Measurements from ENCODE around the gene PITX3.
"Not testable (repeated sequence)": the region's sequence is repeated elsewhere in the genome, so short reads cannot be mapped to it uniquely, and the experiment has no call there.

PITX3 gene

DNA sequence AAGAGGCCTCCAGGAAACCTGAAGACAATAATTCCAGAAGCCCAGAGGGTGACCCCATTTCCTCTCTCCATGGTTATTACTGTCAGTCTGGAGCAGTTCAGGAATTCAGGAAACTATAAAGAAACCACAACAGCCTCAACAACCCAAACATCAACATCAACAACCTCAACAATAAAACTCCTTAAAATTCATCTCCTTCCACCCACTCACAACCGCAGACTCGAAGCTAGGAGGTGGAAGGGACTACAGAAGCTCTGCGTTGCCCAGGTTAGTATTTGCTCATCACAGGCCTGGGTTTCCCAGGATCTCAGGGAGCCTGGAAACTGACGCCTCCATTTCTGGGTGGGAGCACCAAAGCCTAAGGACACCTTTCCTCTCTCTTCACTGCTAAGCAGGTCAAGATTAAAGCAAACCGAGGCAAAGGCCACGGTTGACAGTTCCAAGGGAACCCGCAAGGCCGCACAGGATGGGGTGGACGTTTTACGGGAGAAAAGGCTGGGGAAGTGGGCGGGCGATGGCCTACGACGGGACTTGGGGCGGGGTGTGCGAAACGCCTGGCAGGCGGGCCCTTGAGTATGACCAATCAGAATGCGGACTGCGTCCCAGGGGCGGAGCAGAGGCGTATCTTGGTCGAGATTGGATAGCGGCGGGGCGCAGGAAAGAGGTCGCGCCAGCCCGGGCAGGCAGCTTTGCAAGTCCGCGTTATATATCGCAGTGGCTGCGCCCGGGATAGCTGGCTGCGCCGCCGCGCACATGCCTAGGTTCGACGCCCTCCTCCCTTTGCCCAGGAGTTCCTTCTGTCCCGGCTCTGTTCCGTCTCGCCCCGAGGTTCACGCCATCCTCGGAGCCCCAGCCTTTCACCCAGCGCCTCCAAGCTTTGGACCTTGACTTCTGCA, 15.4 kb downstream of the PITX3 start, which contains the start of gene ELOVL3:
Gene ELOVL3, plus strand, starts transcription at position 654 of the 896 bp plus-strand sequence. CDS start 250 bp downstream, outside the sequence.
- peak; percentile 94 for DNase-seq

GRCh38 chr10:102222797-102223196, 18.5 kb downstream of the PITX3 start:
- DNase-seq = no peak

DNA sequence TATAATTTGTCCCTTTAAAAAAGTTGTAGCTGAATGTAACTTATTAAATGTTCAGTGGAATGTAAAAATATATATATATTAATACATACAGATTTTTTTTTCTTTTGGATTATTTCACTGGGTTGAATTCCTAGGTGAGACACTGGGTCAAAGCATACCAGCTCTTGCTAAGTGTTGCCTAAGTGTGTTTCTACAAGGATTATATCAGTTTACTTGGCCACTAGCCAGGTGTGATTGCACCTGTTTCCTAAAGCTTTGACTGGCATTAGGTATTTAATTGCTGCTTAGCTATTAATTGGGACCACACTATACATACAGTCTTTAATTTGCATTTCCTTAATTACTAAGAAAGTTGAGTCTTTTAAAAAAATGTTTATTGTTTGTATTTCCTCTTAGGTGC, 20.7 kb downstream of the PITX3 start:
- DNase-seq = no peak

DNA sequence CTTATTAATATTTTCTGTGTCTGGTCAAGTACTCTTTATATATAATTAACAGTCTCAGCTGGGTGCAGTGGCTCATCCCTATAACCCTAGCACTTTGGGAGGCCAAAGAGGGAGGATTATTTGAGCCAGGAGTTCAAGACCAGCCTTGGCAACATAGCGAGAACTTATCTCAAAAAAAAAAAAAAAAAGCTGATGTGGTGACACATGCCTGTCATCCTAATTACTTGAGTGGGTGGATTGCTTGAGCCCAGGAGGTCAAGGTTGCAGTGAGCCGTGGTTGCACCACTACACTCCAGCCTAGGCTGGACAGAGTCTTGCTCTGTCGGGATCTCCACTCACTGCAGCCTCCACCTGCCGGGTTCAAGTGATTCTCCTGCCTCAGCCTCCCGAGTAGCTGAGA, 21.9 kb downstream of the PITX3 start:
- DNase-seq = no peak

DNA sequence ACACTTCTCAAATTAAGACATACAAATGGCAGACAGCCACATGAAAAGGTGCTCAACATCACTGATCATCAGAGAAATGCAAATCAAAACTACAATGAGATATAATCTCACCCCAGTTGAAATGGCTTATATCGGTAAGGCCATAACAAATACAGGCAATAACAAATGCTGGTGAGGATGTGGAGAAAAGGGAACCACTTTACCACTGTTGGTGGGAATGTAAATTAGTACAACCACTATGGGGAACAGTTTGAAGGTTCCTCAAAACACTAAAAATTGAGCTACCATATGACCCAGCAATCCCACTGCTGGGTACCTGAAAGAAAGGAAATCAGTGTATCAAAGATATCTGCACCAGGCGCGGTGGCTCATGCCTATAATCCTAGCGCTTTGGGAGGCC, 27.7 kb downstream of the PITX3 start:
- not testable (repeated sequence) for DNase-seq

- DNase-seq = no peak
These were observed 29.6 kb downstream of the PITX3 start for GRCh38 chr10:102211615-102212299.

- DNase-seq = no peak
These were observed 32.8 kb downstream of the PITX3 start for GRCh38 chr10:102208311-102209035.

DNA sequence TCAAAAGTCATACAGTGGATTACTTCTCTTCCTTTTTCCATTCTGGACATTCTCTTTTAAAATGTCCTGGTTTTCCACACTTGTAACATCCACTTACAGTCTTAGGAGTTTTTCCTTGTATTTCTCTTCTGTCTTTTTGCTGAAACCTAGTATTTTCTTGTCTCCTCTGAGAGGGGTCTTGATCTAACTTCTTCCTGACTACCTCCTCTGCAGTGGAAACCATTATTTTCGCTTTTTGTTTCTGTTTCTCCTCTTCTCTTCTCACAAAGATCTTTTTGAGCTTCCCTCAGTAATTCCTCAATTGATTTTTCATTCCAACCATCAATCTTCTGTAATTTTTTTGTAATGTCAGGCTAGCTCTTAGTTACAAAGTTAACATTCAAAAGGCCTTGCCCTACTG, 38.9 kb downstream of the PITX3 start:
- DNase-seq = no peak

GRCh38 chr10:102200751-102201640, 40.3 kb downstream of the PITX3 start:
- no peak for DNase-seq

DNA sequence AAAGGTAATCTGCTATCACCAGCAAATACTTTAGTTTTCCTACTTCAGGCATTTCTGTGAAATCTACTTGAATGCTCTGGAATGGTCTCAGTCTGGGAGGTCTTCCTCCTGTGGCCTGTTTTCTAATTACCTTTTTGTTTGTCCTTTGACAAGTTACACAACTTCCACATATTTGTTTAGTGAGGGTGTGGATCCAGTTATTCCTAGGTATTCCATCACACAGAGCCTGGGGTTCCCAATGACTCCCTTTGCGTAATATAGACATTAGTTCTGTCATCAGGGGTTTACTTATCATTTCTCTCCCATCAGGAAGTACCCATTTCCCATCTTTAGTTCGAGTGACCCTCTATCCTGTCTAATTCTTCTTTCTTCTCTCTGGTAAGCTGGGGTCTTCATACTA, 43.3 kb downstream of the PITX3 start:
- no peak for DNase-seq

DNA sequence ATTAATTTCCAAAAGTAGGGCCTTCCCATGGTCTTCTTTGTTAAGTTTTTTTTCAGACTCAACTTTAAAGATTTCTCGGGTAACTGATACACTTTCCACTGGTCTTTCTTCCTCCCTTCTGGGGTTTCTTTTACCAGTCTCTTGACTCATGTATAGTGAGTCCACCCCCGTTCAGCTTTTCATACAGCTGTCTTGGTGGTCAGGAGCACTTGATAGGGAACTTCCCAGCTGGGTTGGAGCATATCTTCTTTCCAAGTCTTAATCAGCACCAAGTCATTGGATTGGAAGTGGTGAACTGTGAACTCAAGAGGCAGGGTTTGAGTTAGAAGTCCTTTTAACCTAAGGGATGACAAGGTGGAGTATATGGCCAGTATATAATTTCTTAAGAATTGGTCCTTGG, 44.4 kb downstream of the PITX3 start:
- no peak for DNase-seq

DNA sequence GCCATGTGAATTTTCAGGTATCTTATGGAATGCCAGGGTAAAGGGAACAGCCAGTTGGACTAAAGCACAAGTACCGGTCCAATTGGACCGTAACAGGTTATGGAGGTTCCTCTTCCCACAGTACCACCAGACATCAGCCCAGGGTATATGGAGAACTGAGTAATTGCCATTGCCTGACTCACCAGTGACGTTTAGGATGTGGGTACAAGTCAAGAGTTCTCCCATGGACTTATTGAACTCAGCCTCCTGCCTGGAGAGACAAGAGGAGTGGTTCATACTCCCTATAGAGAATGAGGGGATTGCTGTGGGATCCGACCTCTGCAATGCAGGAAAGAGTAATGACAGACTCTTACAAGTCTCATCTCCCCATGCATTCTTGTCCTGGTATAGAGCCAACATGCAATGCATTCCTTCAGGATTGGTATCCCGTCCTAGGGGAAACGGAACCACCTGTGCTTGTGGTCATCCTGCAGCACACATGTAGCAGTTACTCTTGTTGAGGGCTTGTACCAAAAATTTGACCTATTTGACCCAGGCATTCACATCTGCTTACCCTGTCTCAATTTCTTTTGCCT, 45.9 kb downstream of the PITX3 start:
- DNase-seq = no peak

GRCh38 chr10:102191956-102192355, 49.4 kb downstream of the PITX3 start:
- no peak for DNase-seq

DNA sequence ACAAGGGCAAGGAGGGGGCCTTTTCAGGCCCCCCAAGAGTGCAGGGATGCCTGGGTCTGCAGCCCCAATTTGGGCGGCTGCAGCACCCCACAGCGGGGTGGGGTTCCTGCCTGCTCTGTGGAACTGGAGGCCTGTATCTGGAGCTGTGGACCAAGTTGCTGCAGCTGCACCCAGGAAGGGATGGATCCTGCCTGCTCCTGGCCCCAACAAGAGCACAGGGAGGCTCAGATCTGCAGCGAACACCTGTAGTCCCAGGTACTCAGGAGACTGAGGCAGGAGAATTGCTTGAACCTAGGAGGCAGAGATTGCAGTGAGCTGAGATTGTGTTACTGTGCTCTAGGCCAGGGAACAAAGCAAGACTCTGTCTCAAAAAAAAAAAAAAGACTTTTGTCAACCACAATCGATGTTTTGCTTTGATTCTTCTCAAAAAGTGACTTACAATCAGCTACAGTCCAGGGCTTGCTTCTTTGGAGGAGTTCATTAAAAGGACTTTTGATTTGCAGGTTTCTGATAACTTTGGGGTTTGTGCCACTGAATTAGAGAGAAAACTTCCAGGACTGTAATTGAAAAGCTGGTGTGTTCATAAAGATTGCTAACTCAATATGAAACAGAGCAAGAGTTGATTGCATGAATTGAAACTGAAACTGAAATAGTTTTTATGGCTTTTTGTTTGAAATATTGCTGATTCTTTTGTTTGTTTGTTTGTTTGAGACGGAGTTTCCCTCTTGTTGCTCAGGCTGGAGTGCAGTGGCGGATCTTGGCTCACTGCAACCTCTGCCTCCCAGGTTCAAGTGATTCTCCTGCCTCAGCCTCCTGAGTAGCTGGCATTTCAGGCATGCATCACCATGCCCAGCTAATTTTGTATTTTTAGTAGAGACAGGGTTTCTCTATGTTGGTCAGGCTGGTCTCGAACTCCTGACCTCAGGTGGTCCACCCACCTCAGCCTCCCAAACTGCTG, 52.1 kb downstream of the PITX3 start:
- not testable (repeated sequence) for DNase-seq

DNA sequence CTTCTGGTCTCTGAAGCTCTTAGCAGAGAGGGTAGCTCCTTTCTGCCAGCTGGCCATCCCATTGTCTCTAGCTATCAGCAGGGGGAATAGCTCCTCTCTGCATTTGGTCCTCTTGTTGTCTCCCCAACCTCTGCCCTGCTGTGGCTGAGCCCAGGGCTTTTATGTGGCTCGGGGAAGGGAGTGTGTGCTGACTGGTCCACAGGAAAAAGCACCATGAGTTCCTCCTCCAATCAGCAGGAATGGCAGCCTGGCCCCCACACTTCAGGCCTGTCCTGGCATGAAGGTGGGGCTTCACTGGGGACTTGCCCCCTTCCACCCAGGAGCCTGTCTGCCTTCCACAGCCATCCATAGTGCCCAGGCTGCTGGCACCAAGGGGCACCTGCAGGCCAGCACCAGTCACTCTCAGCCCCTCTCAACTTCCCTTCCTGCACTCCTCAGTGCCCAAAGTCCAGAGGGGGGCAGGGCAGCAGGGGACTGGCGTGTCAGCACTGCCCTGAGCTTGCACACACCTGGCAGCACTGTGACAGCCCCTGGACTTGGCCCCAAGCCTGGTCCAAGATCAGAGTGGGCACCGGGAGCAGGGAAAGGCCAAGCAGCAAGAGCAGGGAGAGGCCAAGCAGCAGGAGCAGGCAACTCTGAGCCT, 52.9 kb downstream of the PITX3 start:
- no peak for DNase-seq

GRCh38 chr10:102185811-102186527, 55.3 kb downstream of the PITX3 start:
- DNase-seq = no peak

DNA sequence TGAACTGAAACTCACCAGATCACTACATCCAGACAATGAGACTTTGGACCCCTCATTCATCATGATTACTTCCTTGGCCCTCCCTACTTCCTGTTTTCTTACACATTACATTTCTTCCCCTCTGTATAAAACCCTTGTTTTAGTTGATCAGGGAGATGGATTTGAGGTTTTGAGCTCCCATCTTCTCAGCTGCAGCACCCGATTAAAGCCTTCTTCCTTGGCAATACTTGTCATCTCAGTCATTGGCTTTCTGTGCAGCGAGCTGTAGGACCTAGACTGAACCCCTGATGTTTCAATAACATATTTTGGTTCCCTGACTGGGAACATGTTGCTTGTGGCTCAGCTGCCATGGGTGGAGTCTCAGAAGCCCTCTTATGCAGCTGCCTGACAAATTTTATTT, 56.0 kb downstream of the PITX3 start:
- no peak for DNase-seq

- DNase-seq = no peak
These were observed 56.7 kb downstream of the PITX3 start for GRCh38 chr10:102184606-102185005.

Data from activated effector memory CD4-positive, alpha-beta T cell treated with anti-CD3 and anti-CD28 coated beads, Interleukin-2, amount 50 U/mL, for 16 hours (primary cell).